ENCODE measurements around the gene HDGF.
A peak's percentile ranks its signal among the peaks of the same experiment; 100 is the strongest.

HDGF gene

GRCh38 chr1:156751451-156751756 is at the start of gene HDGF:
Gene HDGF (minus strand): TSS chr1:156751675. CDS start chr1:156751429, 246 bp downstream.
- no peak for DNase-seq (ENCODE audit: low read depth in 2 of 3, low spot score in 2 of 3)

GRCh38 chr1:156797212-156797871 is 45.9 kb upstream of the HDGF start:
- no peak for DNase-seq (ENCODE audit: low read depth in 2 of 3, low spot score in 2 of 3)

- no peak for DNase-seq (ENCODE audit: low read depth in 2 of 3, low spot score in 2 of 3)
Observed at GRCh38 chr1:156796340-156797097, 45.0 kb upstream of the HDGF start.

GRCh38 chr1:156795787-156796186 is 44.3 kb upstream of the HDGF start:
- DNase-seq (ENCODE audit: low read depth in 2 of 3, low spot score in 2 of 3), result no peak

- DNase-seq (ENCODE audit: low read depth in 2 of 3, low spot score in 2 of 3), result no peak
Observed at GRCh38 chr1:156795374-156795733, 43.9 kb upstream of the HDGF start.

GRCh38 chr1:156794506-156795373 is 43.3 kb upstream of the HDGF start:
- DNase-seq (ENCODE audit: low read depth in 2 of 3, low spot score in 2 of 3), result no peak

- DNase-seq (ENCODE audit: low read depth in 2 of 3, low spot score in 2 of 3), result no peak
Observed at GRCh38 chr1:156789621-156790318, 38.3 kb upstream of the HDGF start.

GRCh38 chr1:156788136-156788535 is 36.7 kb upstream of the HDGF start:
- DNase-seq (ENCODE audit: low read depth in 2 of 3, low spot score in 2 of 3), result no peak

GRCh38 chr1:156786640-156787039 is 35.2 kb upstream of the HDGF start:
- DNase-seq (ENCODE audit: low read depth in 2 of 3, low spot score in 2 of 3), result no peak

GRCh38 chr1:156785458-156785857 is 34.0 kb upstream of the HDGF start:
- no peak for DNase-seq (ENCODE audit: low read depth in 2 of 3, low spot score in 2 of 3)

GRCh38 chr1:156781585-156782186 is 30.2 kb upstream of the HDGF start:
- DNase-seq (ENCODE audit: low read depth in 2 of 3, low spot score in 2 of 3), result no peak

- DNase-seq (ENCODE audit: low read depth in 2 of 3, low spot score in 2 of 3), result no peak
Observed at GRCh38 chr1:156777573-156777972, 26.1 kb upstream of the HDGF start.

- DNase-seq (ENCODE audit: low read depth in 2 of 3, low spot score in 2 of 3), result no peak
Observed at GRCh38 chr1:156776942-156777341, 25.5 kb upstream of the HDGF start.

- no peak for DNase-seq (ENCODE audit: low read depth in 2 of 3, low spot score in 2 of 3)
Observed at GRCh38 chr1:156775799-156776198, 24.3 kb upstream of the HDGF start.

- no peak for DNase-seq (ENCODE audit: low read depth in 2 of 3, low spot score in 2 of 3)
Observed at GRCh38 chr1:156773607-156774006, 22.1 kb upstream of the HDGF start.

- DNase-seq (ENCODE audit: low read depth in 2 of 3, low spot score in 2 of 3), result no peak
Observed at GRCh38 chr1:156772728-156773497, 21.4 kb upstream of the HDGF start.

- DNase-seq (ENCODE audit: low read depth in 2 of 3, low spot score in 2 of 3), result no peak
Observed at GRCh38 chr1:156772222-156772621, 20.7 kb upstream of the HDGF start.

GRCh38 chr1:156768610-156769295 is 17.3 kb upstream of the HDGF start:
- DNase-seq (ENCODE audit: low read depth in 2 of 3, low spot score in 2 of 3), result no peak

- peak in 1 of 3 experiments; percentile 11 for DNase-seq (ENCODE audit: low read depth in 2 of 3, low spot score in 2 of 3)
Observed at GRCh38 chr1:156767879-156768604, 16.6 kb upstream of the HDGF start.
